GM19239 (cell line): ENCODE measurements around the gene TESPA1.
"Not testable (repeated sequence)": the region's sequence is repeated elsewhere in the genome, so short reads cannot be mapped to it uniquely, and the experiment has no call there.

Experiments used
- DNase-seq: peaks from one replicate; pipeline ENCODE4 v3.0.0; 2011; ENCODE audit warnings: low spot score; ENCODE audit not compliant: insufficient read length
- FAIRE-seq: peaks from 2 replicates; lab custom pipeline; 2011; peaks lifted over from hg19 to GRCh38; lab: Jason Lieb, UNC

Gene TESPA1

GRCh38 chr12:54950071-54950727, 34.4 kb downstream of the TESPA1 start:
- FAIRE-seq (no peak), DNase-seq (no peak)

GRCh38 chr12:54949073-54949711, 35.4 kb downstream of the TESPA1 start:
- FAIRE-seq: no peak
- DNase-seq: no peak

- FAIRE-seq (no peak), DNase-seq (no peak)
Observed at GRCh38 chr12:54948171-54948570, 36.4 kb downstream of the TESPA1 start.

GRCh38 chr12:54945082-54945481, 39.5 kb downstream of the TESPA1 start:
- DNase-seq: no peak
- no peak for FAIRE-seq

- FAIRE-seq, DNase-seq: not testable (repeated sequence)
Observed at GRCh38 chr12:54943292-54943691, 41.3 kb downstream of the TESPA1 start.

DNA sequence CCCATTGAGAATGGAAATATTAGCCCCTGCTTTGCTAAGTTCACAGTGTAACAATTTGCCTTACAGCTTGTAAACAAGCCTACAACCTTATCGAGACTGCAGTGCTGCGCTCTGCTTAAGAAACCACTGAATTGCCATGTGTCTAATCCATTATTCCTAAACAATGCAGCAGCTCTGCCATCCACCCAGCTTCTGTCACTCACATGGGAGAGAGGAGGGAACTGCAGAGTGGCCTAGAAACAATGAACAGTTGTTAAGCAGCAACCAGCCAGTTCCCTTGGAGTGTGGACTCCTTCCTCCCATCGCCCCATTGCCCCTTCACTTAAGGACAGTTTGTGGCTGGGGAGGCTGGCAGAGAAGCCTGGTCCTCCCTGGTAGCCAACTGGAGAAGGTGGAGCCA, 42.9 kb downstream of the TESPA1 start:
- DNase-seq (no peak), FAIRE-seq (no peak)

GRCh38 chr12:54940727-54941315, 43.7 kb downstream of the TESPA1 start:
- DNase-seq (no peak), FAIRE-seq (no peak)

GRCh38 chr12:54937929-54938328, 46.6 kb downstream of the TESPA1 start:
- DNase-seq (no peak), FAIRE-seq (no peak)

- DNase-seq: no peak
- FAIRE-seq: no peak
Observed at GRCh38 chr12:54937376-54937775, 47.2 kb downstream of the TESPA1 start.

GRCh38 chr12:54936736-54937135, 47.8 kb downstream of the TESPA1 start:
- FAIRE-seq: no peak
- DNase-seq: no peak

DNA sequence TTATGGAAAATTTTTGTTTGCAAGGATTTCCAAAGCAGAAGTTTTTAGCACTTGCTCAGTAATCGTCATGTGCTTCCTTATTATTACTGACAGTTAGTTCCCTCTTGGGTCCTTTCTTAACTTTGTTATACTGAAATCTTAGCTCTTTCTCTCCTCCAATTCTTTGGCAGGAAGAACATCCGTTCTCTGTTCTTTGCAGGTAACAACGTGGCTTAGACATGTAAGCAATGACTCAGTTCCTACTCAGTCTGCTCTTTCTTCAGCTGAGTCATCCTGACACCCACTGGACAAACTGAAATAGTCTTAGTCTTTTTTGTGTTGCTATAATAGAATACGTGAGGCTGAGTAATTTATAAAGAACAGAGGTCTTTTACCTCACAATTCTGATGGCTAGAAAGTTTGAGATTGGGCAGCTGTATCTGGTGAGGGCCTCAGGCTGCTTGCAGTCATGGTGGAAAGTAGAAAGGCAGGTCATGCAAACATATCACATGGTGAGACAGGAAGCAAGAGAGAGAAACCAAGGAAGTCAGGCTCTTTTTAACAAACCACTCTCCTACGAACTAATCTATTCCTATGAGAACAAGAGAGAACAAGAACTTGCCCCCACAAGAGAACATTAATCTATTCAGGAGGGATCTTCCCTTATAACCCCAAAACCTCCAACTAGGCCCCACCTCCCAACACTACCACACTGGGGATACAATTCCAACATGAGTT, 49.2 kb downstream of the TESPA1 start:
- peak; percentile 36 for DNase-seq

GRCh38 chr12:54934419-54934818, 50.1 kb downstream of the TESPA1 start:
- no peak for DNase-seq
- FAIRE-seq: peak; percentile 45

More for the DNA sequence above, 49.2 kb downstream of the TESPA1 start:
- FAIRE-seq: peak; percentile 90

GRCh38 chr12:54933376-54933775, 51.2 kb downstream of the TESPA1 start:
- FAIRE-seq (no peak), DNase-seq (no peak)

- no peak for FAIRE-seq
- no peak for DNase-seq
Observed at GRCh38 chr12:54932691-54933090, 51.9 kb downstream of the TESPA1 start.

GRCh38 chr12:54932038-54932437, 52.5 kb downstream of the TESPA1 start:
- FAIRE-seq (no peak), DNase-seq (no peak)

DNA sequence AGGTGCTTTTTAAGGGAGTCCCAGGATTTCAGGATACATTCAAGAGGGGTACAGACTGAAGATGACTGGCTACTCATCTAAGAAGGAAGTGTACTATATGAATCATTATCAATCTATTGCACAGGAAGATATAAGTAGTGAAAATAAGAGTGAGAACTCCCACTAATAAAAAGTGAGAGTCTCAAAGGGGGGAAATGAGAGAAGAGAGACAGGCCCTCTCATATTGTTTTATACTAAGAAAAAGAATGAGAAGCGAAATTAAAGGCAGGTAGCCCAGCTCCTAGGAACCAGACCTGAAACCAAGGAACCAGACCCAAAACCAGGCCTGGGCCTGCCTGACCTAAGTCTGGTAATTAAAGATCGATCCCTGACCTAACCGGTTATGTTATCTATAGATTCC, 54.6 kb downstream of the TESPA1 start:
- no peak for FAIRE-seq
- DNase-seq: no peak

DNA sequence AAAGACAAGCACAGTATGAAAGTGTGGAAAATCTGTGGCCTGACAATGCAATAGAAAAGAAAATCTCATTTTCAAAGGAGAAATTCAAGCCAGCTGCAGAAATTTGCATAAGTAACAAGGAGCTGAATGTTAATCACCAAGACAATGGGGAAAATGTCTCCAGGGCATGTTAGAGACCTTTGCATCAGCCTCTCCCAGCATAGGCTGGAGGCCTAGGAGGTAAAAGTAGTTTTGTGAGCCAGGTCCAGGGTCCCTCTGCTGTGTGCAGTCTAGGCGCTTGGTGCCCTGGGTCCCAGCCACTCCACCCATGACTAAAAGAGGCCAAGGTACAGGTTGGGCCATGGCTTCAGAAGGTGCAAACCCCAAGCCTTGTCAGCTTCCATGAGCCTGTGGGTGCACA, 58.3 kb downstream of the TESPA1 start:
- DNase-seq: no peak
- no peak for FAIRE-seq

DNA sequence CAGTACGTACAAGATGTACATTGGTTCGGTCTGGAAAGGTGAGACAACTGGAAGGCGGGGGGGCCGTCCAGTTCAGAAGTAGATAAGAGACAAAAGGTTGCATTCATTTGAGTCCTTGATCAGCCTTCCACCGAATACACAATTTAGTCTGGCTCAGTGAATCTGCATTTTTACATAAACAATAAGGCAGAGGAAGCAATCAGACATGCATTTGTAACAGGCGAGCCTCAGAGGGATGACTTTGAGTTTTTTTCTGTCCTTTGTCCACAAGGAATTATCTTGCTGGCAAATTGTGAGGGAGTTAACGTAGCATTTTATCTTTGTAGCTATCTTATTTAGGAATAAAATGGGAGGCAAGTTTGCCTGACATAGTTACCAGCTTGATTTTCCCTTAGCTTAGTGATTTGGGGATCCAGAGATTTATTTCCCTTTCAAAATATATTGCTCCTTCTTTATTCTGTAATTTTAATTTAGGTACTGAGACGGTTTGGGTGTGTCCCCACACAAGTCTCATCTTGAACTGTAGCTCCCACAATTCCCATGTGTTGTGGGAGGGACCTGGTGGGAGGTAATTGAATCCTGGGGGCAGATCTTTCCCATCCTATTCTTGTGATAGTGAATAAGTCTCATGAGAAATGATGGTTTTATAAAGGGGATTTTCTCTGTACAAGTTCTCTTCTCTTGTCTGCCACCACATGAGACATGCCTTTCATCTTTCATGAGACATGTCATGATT, 59.4 kb downstream of the TESPA1 start:
- no peak for DNase-seq
- no peak for FAIRE-seq

- FAIRE-seq: no peak
- DNase-seq: no peak
Observed at GRCh38 chr12:54917001-54917488, 67.5 kb downstream of the TESPA1 start.
